MCF 10A (cell line): ENCODE measurements around the gene TCF4. TPM values are rescaled to one million over a fixed set of nuclear protein-coding genes. Genes with fewer than 3 reads are reported as not detected.

Experiments used
- BruUV-seq: library from RNA; stranded (reverse); fragments of 400-500 nt; replicated peaks from 2 replicates; lab custom pipeline; 2021; lab: Mats Ljungman, UMichigan
- CTCF ChIA-PET: fragments of 300-600 bp; sonication (Branson Sonifier 250); formaldehyde crosslinking; extraction: SDS; loops from one replicate; lab custom pipeline; 2021; ENCODE audit warnings: antibody characterized with exemption, inconsistent platforms; lab: Yijun Ruan, JAX
- POLR2A ChIA-PET: fragments of 300-600, 350-650 bp; sonication (Branson Sonifier 250); formaldehyde crosslinking; extraction: SDS; loops from one replicate; lab custom pipeline; 2020; ENCODE audit warnings: antibody characterized with exemption, inconsistent platforms; lab: Yijun Ruan, JAX
- DNase-seq: peaks from one replicate; pipeline ENCODE4 v3.0.0-alpha.2; 2018; ENCODE audit not compliant: unreplicated experiment
- H3K27ac Mint-ChIP-seq: one replicate; pipeline ENCODE4 v1.8.0; 2022; ENCODE audit warnings: mild to moderate bottlenecking, low read depth, mixed read lengths; ENCODE audit not compliant: unreplicated experiment
- H3K27me3 Mint-ChIP-seq: one replicate; pipeline ENCODE4 v1.8.0; 2022; ENCODE audit warnings: mixed read lengths; ENCODE audit not compliant: insufficient read depth, unreplicated experiment
- H3K36me3 Mint-ChIP-seq: one replicate; pipeline ENCODE4 v1.8.0; 2022; ENCODE audit warnings: mild to moderate bottlenecking, moderate library complexity, mixed read lengths; ENCODE audit not compliant: insufficient read depth, unreplicated experiment
- H3K4me1 Mint-ChIP-seq: one replicate; pipeline ENCODE4 v1.8.0; 2022; ENCODE audit warnings: mixed read lengths; ENCODE audit not compliant: insufficient read depth, unreplicated experiment
- H3K4me3 Mint-ChIP-seq: one replicate; pipeline ENCODE4 v1.8.0; 2022; ENCODE audit warnings: mild to moderate bottlenecking, moderate library complexity, mixed read lengths; ENCODE audit not compliant: unreplicated experiment
- H3K9me3 Mint-ChIP-seq: one replicate; pipeline ENCODE4 v1.8.0; 2022; ENCODE audit warnings: mixed read lengths; ENCODE audit not compliant: unreplicated experiment
- CTCF ChIP-seq: fragments of 200-600 bp; IDR thresholded peaks from one replicate; pipeline ENCODE4 v1.8.0; 2022; ENCODE audit warnings: antibody characterized with exemption, mild to moderate bottlenecking; ENCODE audit not compliant: unreplicated experiment
- intact Hi-C: fragments of 100-400 bp; cut with micrococcal nuclease; formaldehyde crosslinking; loops from 2 replicates; pipeline ENCODE4 v1.14.1; 2022
- total RNA-seq: library from RNA; stranded (reverse); gene quantifications from 2 replicates; pipeline ENCODE4 v1.2.3, GENCODE V29; 2022

Gene TCF4
- total RNA-seq, 1 experiment from 2014 or later: 6.2 TPM

DNA sequence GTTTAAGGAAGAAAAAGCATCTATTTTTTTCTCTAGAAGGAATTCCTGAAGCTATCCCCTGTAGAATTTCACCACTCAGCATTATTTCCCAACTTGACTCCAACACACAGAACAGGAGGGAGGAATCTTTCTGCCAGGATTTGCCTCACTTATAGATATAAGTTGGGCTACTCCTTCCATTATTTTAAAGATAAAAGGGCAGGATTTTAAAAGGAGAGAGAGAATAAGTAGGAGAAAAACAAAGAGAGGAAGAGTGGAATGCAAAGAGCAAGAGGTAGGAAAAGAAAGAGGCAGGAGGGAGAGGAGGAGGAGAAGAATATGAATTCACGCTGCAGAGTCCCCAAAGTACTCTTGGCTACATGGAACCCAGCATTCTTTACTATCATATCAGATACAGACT lies 182.5 kb downstream of the TCF4 start:
- DNase-seq: no peak
- H3K9me3 Mint-ChIP-seq: no peaks in the 10 kb centered on the region
- peaks cover 15% of the 10 kb centered on the region for H3K4me1 Mint-ChIP-seq
- POLR2A ChIA-PET: no interaction called here
- intact Hi-C loops: no loop called here
- BruUV-seq: no TSS peak
- CTCF ChIA-PET: interaction anchor here (0.6 to 2.7 kb wide), 4 partner anchors 9 to 171 kb away, joined by 3 to 18 read pairs (median 3); no protein-coding TSS in a partner anchor
- peaks cover 6% of the 10 kb centered on the region for H3K36me3 Mint-ChIP-seq
- H3K27ac Mint-ChIP-seq: peak overlapping the region; percentile 65
- H3K4me3 Mint-ChIP-seq: no peak overlapping the region
- no peak for TF ChIP-seq CTCF
- H3K27me3 Mint-ChIP-seq: no peaks in the 10 kb centered on the region

GRCh38 chr18:55404832-55405465 lies 183.0 kb downstream of the TCF4 start:
- H3K9me3 Mint-ChIP-seq: no peaks in the 10 kb centered on the region
- ChIA-PET POLR2A (no interaction called here), CTCF (interaction anchor here (0.6 to 2.7 kb wide), 5 partner anchors 10 to 171 kb away, joined by 3 to 18 read pairs (median 3); no protein-coding TSS in a partner anchor)
- no peak overlapping the region for H3K4me3 Mint-ChIP-seq
- no peaks in the 10 kb centered on the region for H3K27me3 Mint-ChIP-seq
- no TSS peak for BruUV-seq
- DNase-seq: no peak
- H3K36me3 Mint-ChIP-seq: peaks cover 6% of the 10 kb centered on the region
- H3K27ac Mint-ChIP-seq: peak overlapping the region; percentile 65
- H3K4me1 Mint-ChIP-seq: peaks cover 15% of the 10 kb centered on the region
- intact Hi-C loops: no loop called here
- TF ChIP-seq CTCF: no peak

DNA sequence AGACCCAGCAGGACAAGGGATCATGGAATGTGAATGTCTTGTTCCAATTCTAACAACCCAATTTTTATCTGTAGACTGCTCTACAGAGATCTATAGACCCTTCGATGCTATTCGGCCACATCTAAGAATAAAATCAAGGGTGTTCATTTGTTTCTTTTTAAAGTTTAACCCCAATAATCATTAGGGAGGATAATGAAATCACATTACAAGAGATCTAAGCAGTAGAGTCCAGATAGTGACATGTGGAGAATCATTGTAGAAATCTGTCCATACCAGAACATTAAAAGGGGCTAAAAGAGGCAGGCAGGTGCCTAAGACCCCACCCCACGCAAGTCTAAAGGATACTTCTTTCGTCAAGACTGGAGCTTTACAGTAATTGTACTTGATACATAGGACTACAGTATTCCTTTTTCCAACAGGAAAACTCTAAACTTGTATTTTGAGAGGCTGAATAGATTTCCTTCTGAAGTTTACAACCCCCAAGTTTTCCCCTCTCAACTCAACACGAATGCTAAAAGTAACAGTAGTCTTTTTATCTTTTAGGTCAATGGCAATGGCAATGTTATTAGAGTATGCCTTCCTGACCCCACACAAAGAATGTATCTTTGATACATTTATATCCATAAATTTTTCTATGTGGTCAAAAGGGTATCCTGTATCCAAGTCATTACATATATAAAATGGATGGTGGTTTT lies 183.7 kb downstream of the TCF4 start:
- no peaks in the 10 kb centered on the region for H3K27me3 Mint-ChIP-seq
- H3K9me3 Mint-ChIP-seq: no peaks in the 10 kb centered on the region
- no peak for DNase-seq
- ChIA-PET POLR2A (no interaction called here), CTCF (interaction anchor here (0.6 to 1.0 kb wide), 2 partner anchors 11 to 170 kb away, joined by 3 read pairs; no protein-coding TSS in a partner anchor)
- intact Hi-C loops: no loop called here
- H3K36me3 Mint-ChIP-seq: peaks cover 6% of the 10 kb centered on the region
- no peak overlapping the region for H3K4me3 Mint-ChIP-seq
- TF ChIP-seq CTCF: no peak
- BruUV-seq: no TSS peak
- H3K27ac Mint-ChIP-seq: no peak overlapping the region
- H3K4me1 Mint-ChIP-seq: peaks cover 15% of the 10 kb centered on the region

DNA sequence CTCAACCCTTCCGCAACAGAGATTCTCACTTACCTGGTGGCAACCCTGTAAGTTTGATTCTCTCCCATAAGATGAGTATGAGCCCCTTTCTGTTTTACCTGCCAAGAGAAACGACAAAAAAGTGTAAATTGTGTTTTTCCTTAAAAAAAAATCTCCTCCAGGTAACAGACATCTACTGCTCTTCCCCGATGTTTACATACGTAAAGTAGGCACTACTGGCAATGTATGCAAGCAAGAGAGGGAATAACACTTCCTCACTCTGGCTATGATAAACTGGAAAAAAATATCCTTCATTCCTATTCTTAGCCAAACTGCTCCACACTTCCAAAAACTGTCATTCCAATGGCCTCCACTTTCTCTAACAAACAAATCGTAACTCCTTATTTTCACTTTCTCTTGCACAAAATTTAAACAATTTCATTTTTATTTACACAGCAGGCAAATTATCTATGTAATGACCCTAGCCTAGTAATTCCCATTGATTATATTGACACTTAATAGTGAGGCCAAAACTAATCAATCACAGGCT lies 184.5 kb downstream of the TCF4 start:
- Mint-ChIP-seq H3K36me3 (peaks cover 6% of the 10 kb centered on the region), H3K4me3 (no peak overlapping the region), H3K27me3 (no peaks in the 10 kb centered on the region), H3K27ac (no peak overlapping the region), H3K9me3 (no peaks in the 10 kb centered on the region), H3K4me1 (peaks cover 15% of the 10 kb centered on the region)
- intact Hi-C loops: no loop called here
- ChIA-PET POLR2A (interaction anchor here (1.2 kb wide), 1 partner anchor 10 kb away, joined by 4 read pairs; no protein-coding TSS in a partner anchor), CTCF (interaction anchor here (1.5 kb wide), 1 partner anchor 12 kb away, joined by 6 read pairs; no protein-coding TSS in a partner anchor)
- TF ChIP-seq CTCF: no peak
- no peak for DNase-seq
- no TSS peak for BruUV-seq
